Central memory CD8-positive, alpha-beta T cell (primary cell): Measurements from ENCODE around the gene IL21.
"Not testable (repeated sequence)": the region's sequence is repeated elsewhere in the genome, so short reads cannot be mapped to it uniquely, and the experiment has no call there.

Experiments used
- ATAC-seq: fragments of 150-1000 bp; cut with Tn5 transposase; replicated peaks from 2 replicates; pipeline ENCODE4 v1.10.0; 2022; ENCODE audit warnings: mild to moderate bottlenecking, moderate FRiP score, moderate number of reproducible peaks; ENCODE audit not compliant: poor library complexity, severe bottlenecking; ENCODE audit errors: extremely low read depth
- DNase-seq, 2 donors: peaks; one replicate each; pipeline ENCODE4 v3.0.0; 2021; ENCODE audit warnings: low spot score in 2 of 2
- H3K27ac Mint-ChIP-seq: one replicate; pipeline ENCODE4 v1.8.0; 2022; ENCODE audit warnings: low read depth, mild to moderate bottlenecking, moderate library complexity, mixed read lengths
- H3K27me3 Mint-ChIP-seq: one replicate; pipeline ENCODE4 v1.8.0; 2022; ENCODE audit warnings: mixed read lengths
- H3K36me3 Mint-ChIP-seq: one replicate; pipeline ENCODE4 v1.8.0; 2022; ENCODE audit warnings: mild to moderate bottlenecking, moderate library complexity, mixed read lengths; ENCODE audit not compliant: insufficient read depth
- H3K4me1 Mint-ChIP-seq: one replicate; pipeline ENCODE4 v1.8.0; 2022; ENCODE audit warnings: mixed read lengths
- H3K4me3 Mint-ChIP-seq: one replicate; pipeline ENCODE4 v1.8.0; 2022; ENCODE audit warnings: mild to moderate bottlenecking, moderate library complexity, mixed read lengths
- H3K9me3 Mint-ChIP-seq: one replicate; pipeline ENCODE4 v1.8.0; 2022; ENCODE audit warnings: mixed read lengths

IL21 gene

GRCh38 chr4:122588453-122589238 is 32.2 kb downstream of the IL21 start:
- no peaks in the 10 kb centered on the region for H3K9me3 Mint-ChIP-seq
- H3K36me3 Mint-ChIP-seq: no peaks in the 10 kb centered on the region
- no peak overlapping the region for H3K27ac Mint-ChIP-seq
- no peak overlapping the region for H3K4me3 Mint-ChIP-seq
- H3K4me1 Mint-ChIP-seq: peaks cover 6% of the 10 kb centered on the region
- H3K27me3 Mint-ChIP-seq: no peaks in the 10 kb centered on the region
- ATAC-seq (no peak), DNase-seq (no peak)

- DNase-seq (no peak), ATAC-seq (no peak)
- no peak overlapping the region for H3K4me3 Mint-ChIP-seq
- H3K4me1 Mint-ChIP-seq: peaks cover 6% of the 10 kb centered on the region
- H3K27me3 Mint-ChIP-seq: no peaks in the 10 kb centered on the region
- H3K36me3 Mint-ChIP-seq: peaks cover under 1% of the 10 kb centered on the region
- no peaks in the 10 kb centered on the region for H3K9me3 Mint-ChIP-seq
- no peak overlapping the region for H3K27ac Mint-ChIP-seq
These were observed 36.3 kb downstream of the IL21 start for GRCh38 chr4:122584519-122584918.

- H3K4me1 Mint-ChIP-seq: peaks cover 6% of the 10 kb centered on the region
These were observed 37.0 kb downstream of the IL21 start for GRCh38 chr4:122583906-122584305.

GRCh38 chr4:122577808-122578781 is 42.8 kb downstream of the IL21 start:
- Mint-ChIP-seq H3K9me3 (no peaks in the 10 kb centered on the region), H3K4me1 (peaks cover 13% of the 10 kb centered on the region), H3K27ac (no peak overlapping the region), H3K27me3 (no peaks in the 10 kb centered on the region), H3K4me3 (peak overlapping the region; percentile 47), H3K36me3 (peaks cover 1% of the 10 kb centered on the region)
- DNase-seq: peak; percentile 30 to 37
- peak; percentile 80 for ATAC-seq

More at GRCh38 chr4:122583906-122584305, 37.0 kb downstream of the IL21 start:
- Mint-ChIP-seq H3K27ac (no peak overlapping the region), H3K27me3 (no peaks in the 10 kb centered on the region), H3K36me3 (peaks cover 1% of the 10 kb centered on the region), H3K9me3 (no peaks in the 10 kb centered on the region), H3K4me3 (no peak overlapping the region)
- DNase-seq: no peak
- ATAC-seq: no peak

- no peaks in the 10 kb centered on the region for H3K9me3 Mint-ChIP-seq
- ATAC-seq (no peak), DNase-seq (no peak)
- peaks cover 1% of the 10 kb centered on the region for H3K36me3 Mint-ChIP-seq
- H3K4me3 Mint-ChIP-seq: no peak overlapping the region
- peak overlapping the region; percentile 23 for H3K27ac Mint-ChIP-seq
- H3K27me3 Mint-ChIP-seq: no peaks in the 10 kb centered on the region
- H3K4me1 Mint-ChIP-seq: peaks cover 13% of the 10 kb centered on the region
These were observed 43.7 kb downstream of the IL21 start for GRCh38 chr4:122577189-122577553.

GRCh38 chr4:122576261-122577188 is 44.3 kb downstream of the IL21 start:
- H3K27ac Mint-ChIP-seq: peak overlapping the region; percentile 23
- ATAC-seq: no peak

GRCh38 chr4:122574347-122574746 is 46.5 kb downstream of the IL21 start:
- not testable (repeated sequence) for DNase-seq, H3K9me3 Mint-ChIP-seq, H3K27ac Mint-ChIP-seq, H3K4me3 Mint-ChIP-seq, ATAC-seq, H3K27me3 Mint-ChIP-seq, H3K36me3 Mint-ChIP-seq
- peaks cover 13% of the 10 kb centered on the region for H3K4me1 Mint-ChIP-seq

More at GRCh38 chr4:122576261-122577188, 44.3 kb downstream of the IL21 start:
- H3K9me3 Mint-ChIP-seq: no peaks in the 10 kb centered on the region
- peak in 1 of 2 donors; percentile 24 for DNase-seq
- H3K4me1 Mint-ChIP-seq: peaks cover 13% of the 10 kb centered on the region
- H3K27me3 Mint-ChIP-seq: no peaks in the 10 kb centered on the region
- H3K36me3 Mint-ChIP-seq: peaks cover 1% of the 10 kb centered on the region
- no peak overlapping the region for H3K4me3 Mint-ChIP-seq

- H3K36me3 Mint-ChIP-seq: no peaks in the 10 kb centered on the region
- no peak for DNase-seq
- H3K4me1 Mint-ChIP-seq: no peaks in the 10 kb centered on the region
- ATAC-seq: no peak
- H3K9me3 Mint-ChIP-seq: no peaks in the 10 kb centered on the region
- H3K27me3 Mint-ChIP-seq: peaks cover 2% of the 10 kb centered on the region
- H3K4me3 Mint-ChIP-seq: no peak overlapping the region
- H3K27ac Mint-ChIP-seq: no peak overlapping the region
These were observed 58.4 kb downstream of the IL21 start for GRCh38 chr4:122562449-122562848.
